HG02884 (cell line): ENCODE results near the gene C6orf163.

Experiments
- ATAC-seq: cut with Tn5 transposase; IDR thresholded peaks from one replicate; pipeline ENCODE4 v1.9.1; 2021; ENCODE audit warnings: mild to moderate bottlenecking, moderate library complexity; ENCODE audit not compliant: unreplicated experiment

C6orf163 gene

DNA sequence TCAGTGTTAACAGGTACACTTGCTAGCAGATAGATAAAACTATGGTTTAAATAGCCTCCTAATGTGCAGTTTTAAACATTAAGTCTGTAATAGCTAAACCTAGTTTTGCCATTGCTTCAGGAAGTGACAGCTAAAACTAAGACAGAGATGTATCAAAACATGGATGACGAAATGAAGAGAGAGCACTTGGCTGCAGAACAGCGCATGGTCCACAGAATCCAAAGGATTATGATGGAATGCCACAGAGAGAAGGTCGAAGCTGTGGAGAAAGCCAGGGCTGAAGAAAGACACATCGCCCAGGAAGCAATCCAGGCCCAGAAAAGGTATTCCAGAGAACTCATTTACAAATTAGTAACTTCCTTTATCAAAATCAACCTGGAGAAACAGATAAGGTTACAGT is 11.6 kb downstream of the C6orf163 start:
- ATAC-seq: no peak

DNA sequence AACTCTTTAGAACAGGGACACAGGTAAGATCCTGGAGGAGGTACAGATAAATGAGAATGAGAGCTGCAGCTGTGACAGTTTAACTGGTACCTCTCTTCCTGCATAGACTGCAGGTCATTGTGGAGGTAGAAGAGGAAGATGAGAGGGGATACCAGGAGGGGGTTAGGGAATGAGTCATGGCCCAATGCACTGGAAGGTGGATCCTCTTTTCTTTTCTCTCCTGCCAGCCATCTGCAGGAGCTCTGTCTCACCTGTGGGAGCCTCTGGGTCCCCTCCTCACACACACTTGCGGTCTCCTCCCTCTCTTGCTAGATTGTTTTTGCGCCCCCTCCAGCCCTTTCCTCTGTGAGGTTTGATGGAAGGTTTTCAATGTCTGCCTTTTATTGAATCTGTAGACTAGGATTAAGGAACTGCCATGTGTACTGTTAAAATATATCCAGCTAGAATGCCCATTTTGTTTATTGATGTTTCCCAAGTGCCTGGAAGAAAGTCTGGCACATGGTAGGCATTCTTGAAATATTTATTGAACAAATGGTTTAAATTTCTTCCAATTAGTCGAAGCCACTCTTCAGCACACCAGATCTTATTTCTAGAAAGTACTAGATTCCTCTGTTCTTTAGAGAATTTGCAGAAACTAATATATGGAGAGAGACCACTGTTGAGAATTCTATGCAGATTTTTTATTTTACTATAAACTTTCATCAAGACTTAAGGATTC is 13.0 kb downstream of the C6orf163 start:
- ATAC-seq: no peak

DNA sequence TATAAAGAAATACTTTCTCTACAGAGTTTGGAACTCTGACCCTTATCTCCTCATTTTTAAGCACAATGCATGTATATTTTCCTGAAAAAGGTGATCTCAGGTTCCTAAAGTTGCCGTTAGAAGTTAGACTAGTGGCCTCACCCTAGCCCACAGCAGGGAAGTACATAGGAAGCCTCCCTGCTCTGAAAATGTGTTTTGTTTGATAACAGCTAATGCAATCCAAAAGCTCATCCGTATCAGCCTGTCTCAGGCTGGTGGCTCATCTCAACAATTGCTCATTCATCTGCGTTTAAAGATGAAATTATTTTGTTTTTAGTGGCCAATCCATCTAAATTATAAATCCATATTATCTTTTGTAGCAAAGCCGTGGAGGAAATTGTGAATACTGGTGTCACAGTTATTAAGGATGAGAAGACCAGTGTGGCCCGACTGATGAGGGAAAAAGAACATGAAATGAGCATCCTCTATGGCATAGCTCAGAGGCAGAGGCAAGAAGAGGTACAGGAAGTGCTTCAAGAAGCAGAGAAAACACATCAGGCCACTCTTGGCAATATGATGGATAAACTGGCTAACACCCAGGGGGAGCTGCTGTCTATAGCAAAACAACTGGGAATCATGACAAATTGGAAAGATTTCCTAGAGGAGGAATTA is 20.1 kb downstream of the C6orf163 start:
- no peak for ATAC-seq

DNA sequence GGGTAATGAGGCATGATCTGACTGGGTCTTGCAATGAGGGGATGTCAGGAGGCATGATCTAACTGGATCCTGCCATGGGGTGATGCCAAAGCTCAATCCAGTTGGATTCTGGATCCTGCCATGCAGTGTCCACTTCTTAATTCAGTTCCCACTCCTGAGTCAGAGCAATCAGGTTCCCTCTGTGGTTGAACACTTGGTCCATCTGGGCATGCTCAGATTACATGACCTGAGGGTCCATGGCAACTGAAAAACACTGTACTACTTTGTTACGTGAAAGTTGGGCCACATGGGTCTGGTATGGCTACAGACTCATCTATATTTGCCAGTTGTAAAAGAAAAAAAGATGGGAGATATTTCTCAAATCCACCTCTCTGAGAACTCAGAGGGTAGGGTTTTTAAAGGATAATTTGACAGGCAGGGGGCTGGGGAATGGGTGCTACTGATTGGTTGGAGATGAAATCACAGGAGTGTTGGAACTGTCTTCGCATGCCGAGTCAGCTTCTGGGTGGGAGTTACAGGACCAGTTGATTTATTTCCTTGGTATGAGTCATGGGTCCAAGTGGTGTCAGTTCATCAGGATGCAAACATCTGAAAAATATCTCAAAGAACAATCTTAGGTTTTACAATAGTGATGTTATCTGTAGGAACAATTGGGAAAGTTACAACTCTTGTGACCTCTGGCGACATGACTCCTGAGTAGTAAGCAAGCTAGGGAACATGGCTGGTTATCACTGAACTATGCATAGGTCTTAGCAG is 21.6 kb downstream of the C6orf163 start:
- ATAC-seq: no peak

DNA sequence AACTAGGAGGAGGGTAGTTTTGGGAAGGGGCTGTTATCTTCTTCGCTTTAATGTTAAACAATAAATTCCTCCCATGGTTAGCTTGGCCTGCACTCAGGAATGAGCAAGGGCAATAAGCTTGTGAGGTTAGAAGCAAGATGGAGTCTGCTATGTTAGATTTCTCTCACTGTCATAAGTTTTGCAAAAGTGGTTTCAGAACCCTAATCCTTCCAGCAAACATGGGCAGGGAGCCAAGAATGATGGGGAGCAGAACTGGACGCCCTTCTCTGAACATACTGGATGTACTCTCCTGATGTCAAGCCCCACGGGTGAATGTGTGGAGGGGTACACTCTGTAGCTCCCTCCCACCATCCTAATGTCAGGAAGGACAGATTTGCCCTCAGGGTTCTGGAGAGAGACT is 22.3 kb downstream of the C6orf163 start:
- ATAC-seq: no peak

DNA sequence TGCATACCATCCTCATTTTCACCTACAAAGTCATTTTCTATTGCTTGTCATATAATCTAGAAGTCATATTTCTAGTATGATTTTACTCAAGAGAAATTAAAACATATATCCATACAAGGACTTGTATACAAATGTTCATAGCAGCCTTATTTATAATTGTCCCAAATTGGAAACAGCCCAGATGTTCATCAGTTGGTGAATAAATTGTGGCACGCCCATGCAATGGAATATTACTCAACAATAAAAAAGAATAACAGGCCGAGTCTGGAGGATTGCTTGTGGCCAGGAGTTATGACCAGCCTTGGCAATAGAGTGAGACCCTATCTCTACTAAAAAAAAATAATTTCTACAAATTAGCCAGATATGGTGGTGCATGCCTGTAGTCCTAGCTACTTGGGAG is 28.8 kb downstream of the C6orf163 start:
- ATAC-seq: no peak

DNA sequence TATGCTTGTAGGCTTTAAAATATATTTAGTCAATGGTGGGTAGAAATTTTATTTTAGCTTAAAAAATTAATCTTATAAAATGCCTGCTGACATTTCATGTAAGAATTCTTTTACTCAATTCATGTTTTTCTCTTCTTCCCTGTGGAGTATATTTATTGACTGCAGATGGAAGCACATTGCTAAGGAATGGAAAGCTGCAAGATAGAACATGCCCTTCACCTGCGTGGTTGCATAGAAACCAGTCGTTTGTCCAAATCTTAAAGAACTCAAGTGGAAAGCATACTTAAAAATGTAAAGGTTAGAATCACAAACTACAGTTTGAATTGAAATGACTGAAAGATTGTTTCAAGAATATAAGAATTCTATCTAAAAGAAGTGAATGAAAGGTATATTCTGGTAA is 30.7 kb downstream of the C6orf163 start:
- no peak for ATAC-seq

DNA sequence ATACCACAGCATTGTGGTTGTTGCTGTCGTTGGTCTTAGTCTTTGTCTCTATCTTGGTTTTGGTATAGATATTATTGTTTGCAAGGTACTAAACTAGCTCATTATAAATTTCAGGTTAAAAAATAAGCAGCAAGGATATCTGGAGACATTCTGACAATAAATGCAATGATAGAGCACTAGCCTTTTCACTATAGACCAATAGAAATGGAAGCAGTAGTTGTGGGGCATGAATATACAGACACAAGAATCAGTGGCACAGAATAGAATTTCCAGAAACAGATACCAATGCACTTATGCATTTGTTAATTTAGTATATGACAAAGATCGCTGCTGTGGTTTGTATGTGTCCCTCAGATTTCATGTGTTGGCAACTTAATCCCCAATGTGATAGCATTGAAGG is 32.0 kb downstream of the C6orf163 start:
- ATAC-seq: no peak

DNA sequence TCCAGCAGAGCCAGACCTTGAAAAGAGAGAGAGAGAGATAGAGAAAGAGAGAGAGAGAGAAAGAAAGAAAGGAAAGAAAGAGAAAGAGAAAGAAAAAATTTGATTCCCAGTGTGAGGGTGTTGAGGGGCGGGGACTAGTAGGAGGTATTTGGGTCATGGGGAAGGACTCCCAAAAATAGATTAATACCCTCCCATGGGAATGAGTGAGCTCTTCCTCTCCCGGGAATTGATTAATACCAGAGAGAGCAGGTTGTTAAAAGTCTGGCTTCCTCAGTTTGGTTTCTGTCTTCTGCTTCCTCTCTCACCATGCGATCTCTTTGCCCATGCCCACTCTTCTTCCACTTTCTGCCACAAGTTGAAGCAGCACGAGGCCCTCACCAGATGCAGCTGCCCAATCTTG is 34.3 kb downstream of the C6orf163 start:
- no peak for ATAC-seq

DNA sequence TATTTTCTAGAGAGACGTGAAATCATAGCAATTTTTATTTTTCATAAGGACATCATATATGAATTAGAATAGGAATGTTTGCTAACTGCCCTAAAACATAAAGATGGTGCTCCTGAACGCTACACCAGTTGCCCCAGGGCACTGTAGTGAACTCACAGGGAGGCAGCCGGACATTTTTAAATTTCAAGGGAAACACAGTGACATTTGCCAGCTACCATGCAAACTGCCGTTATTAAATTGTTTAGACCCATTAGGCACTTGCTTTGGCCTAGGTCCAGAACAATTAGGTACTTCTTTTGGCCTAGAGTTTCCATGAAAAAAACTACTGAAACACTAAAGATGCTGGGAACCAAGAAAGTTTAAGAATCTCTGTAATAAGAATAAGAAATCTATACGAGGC is 38.2 kb downstream of the C6orf163 start:
- ATAC-seq: no peak

DNA sequence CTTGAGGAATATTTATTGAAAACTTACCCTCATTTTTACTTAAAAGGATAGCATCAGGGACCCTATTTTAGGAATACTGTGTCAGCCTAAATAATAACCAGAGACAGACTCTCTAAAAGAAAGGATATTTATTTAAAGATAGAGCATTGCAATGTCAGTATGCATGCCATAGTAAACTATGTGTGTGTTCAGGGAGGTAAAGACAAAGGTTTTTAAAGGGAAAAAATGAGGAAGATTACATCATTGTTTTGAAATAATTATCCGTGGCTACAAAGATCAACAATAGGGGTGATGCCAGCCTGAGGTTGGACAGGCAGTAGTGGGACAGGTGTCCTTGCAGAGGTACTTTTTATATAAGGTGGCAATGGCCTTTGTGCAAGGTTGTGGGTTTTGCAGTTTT is 39.4 kb downstream of the C6orf163 start:
- ATAC-seq: no peak

DNA sequence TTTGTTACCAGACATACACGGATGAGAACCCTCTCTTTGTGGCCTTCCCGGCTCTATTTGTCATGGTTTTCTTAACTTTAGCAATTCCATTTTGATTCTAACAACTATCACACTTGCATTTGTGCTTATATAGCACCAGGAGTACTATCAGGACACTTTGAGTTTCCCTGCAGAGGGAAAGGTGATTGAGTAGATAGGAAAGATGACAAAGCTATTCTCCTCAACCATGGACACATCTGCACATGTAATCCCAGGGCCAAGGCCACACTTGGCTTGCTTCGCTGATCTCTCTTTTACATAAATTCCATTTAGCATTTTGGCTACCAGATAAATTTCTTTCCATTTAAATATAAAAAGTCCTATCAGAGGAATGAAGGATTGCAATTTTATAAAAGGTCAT is 39.8 kb downstream of the C6orf163 start:
- ATAC-seq: no peak

DNA sequence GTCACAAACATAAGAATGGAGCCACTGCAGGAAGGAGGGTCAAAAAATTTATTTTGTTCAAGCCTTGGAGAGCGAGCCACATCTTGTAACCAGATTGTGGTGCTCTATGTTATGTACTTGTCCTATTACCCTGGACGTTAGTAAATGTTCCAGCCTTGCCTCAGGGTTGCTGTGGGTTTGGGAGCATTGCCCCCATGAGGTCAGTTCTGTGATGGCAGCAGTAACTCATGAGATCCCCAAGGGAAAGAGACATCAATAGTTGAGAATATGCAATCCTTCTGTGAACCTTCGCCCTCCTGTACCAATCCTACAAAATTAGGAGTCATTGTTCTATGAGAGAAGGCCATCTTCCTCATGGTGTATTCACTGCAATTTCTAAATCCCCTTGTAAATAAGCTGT is 46.7 kb downstream of the C6orf163 start:
- peak; percentile 56 for ATAC-seq

DNA sequence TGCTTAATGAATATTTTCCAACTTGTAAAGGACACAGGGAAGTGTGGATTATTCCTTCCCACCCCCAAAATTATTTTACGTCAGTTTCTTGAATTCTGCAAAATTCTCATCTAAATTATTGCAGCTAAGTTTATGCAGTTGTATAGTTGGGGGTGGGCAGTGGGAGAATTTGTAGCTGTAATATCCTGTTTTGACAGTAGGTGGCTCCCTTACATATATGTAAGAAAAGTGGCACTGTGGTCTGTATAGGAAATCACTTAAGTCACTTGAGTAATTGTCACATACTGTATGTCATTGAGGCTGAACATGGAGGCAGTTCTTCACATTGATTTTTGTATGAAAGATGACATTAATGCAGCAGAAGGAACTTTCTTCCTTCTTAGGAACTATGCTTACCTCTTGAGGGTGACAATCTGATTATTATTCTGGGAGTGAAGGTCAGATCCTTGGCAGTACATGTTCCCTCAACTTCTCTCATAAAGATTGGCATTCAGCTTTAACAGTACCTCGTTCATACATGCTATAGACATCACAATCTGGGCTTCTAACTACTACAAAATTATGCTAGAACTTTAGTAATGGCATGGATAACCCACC is 48.5 kb downstream of the C6orf163 start:
- ATAC-seq: peak; percentile 81

DNA sequence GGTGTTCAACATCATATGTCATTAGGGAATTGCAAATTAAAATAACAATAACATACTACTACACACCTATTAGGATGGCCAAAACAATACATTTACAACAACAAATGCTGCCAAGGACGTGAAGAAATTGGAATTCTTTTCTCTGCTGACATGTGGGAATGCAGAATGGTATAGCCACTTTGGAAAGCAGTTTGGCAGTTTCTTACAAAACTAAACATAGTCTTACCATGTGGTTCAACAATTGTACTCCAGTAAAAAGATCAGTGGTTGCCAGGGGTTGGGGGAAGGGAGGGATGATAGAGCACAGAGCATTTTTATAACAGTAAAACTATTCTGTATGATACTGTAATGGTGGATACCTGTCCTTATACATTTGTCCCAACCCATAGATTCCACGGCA is 50.8 kb downstream of the C6orf163 start:
- no peak for ATAC-seq

DNA sequence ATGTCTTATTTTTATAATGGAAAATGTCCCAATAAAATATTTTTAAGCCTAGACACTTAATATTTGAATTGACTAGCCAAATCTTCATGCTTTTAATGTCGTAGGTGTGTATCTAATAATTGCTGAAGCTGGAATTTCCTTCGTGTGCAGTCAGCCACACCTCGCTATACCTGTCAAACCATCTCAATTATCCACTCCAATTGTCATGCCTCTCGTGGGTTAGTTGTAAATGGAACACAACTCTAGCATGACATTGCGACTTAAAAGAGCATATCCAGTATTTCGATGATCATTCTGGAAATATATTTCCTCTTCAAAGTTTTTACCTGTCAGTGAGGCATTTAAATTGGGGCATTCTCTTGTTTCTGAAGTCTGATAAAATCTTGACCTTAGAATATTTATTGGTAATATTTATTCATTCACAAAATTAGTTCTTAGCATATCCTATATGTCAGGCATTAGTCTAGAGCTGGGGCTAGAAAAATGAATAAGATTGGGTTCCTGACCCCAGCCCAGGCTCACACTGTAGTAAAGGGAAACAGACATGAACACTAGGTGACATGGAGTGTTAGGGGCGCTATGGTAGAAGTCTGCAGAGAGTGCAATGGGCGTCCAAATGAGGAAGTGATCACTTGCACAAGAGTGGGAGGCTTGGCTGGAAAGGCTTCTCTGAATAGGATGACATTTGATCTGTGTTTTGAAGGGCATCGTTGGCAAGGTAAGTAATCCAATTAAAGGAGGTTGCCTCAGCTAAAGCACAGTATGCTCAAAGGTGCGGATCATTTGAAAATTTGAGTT is 52.2 kb downstream of the C6orf163 start:
- ATAC-seq: peak; percentile 83

DNA sequence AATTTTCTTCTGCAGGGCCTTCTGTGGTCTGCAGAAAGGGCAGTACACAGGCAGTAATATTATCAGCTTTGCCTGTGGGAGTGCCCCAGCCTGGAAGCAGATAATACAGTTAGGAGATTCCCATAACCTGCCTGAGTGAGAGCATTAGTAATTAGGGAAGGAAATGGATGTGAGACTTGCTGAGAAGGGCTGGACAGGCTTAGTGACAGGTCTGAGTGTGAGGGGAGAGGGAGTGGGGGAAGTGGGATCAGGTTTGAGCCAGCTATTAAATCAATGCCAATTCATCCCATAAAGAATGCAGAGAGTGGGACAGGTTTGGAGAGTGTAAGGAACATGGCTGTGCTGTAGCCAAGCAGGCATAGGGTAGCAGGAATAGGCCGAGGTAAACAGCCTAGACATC is 53.0 kb downstream of the C6orf163 start:
- no peak for ATAC-seq

DNA sequence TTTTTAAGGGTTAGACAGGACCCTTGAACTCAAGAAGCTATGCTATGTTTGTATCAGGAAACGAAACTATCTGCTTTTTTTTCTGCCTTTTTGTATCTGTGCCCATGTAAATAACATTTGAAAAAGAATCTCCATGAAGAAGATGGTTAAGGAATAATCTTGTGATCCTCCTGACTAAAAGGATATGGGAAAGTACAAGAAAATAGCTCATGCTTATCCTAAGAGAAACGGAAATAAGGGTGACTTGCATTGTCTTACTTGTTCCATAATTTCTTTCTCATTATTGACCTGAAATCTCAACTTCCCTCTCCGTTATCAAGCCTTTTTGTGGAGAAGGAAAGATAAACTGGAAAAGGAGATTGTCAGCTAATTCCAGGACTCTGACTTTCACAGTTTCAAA is 57.2 kb downstream of the C6orf163 start:
- no peak for ATAC-seq

DNA sequence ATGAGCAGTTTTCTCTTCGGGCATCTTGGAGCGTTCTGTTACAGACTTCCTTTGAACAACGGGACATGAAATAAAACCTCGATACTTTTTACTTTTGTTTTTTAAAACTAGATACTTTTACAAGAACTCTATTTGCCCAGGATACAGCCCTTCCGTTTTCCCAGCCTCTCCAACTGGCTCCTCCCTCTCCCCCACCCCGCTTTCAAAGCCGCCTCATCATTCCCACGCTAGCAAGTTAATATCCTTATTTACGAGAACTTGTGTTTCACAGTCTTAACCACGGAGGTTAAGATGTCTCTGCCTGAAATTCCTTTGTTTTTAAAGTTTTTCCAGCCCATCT is 62.9 kb downstream of the C6orf163 start:
- peak; percentile 6 for ATAC-seq

DNA sequence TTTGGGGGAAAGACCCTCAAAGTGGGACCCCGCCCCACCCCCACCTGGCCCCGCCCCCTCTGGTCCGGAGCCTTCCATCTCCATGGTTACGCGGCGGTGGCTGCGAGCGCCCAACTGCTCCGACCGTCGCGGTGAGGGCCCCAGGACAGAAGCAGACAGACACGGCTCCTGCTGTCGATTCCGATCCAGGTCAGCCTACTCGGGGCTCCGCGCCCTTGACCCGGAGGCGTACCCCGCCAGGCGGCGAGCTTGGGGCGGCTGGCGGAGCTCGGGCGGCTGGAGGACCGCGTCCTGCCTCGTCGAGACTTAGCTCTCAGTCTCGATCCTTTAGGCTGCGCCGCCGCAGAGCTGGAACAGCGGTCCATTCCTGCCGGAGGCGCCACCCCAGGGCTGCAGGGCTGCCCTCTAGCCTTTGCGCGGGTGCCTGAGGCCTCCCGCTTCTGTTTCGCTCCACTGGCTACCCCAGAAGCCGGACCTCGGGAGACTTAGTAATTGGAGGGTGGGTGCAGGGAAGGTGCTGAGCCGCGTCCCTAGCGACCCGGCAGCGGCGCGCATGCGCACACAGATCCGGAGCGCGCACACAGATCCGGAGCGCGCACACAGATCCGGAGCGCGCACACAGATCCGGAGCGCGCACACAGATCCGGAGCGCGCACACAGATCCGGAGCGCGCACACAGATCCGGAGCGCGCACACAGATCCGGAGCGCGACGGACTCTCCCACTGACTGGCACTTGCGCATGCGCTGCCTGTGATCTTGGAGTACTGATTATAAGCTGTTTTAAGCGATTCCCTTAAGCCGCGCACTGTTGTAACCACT is 63.5 kb downstream of the C6orf163 start, which contains the start of gene CFAP206:
Gene CFAP206, plus strand, starts transcription at position 72 of the 820 bp plus-strand sequence. CDS start 1,868 bp downstream, outside the sequence.
- peak; percentile 84 for ATAC-seq
